GM19455 (cell line): ENCODE results near the gene DYNC1H1.
A peak's percentile ranks its signal among the peaks of the same experiment; 100 is the strongest.
"Not testable (repeated sequence)": the region's sequence is repeated elsewhere in the genome, so short reads cannot be mapped to it uniquely, and the experiment has no call there.

Experiments
- ATAC-seq: cut with Tn5 transposase; IDR thresholded peaks from one replicate; pipeline ENCODE4 v1.9.1; 2021; ENCODE audit not compliant: unreplicated experiment

Gene DYNC1H1

DNA sequence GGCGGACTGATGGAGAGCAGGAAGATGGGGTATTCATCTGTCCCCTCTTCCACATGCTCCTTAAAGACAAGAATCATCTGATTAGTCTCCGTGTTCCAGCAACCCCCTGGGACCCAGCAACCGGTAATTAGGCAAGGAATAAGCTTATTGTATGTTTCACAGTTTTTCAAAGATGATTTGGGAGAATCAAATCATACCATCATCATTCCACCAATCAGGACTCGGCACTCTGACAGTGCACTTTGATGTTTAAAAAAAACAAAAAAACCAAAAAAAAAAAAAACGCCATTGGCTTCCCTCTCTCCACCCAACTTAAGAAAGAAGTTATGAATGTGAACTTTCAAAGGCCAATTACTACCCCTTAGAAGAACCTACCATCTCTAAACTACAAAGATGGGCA is 1.3 kb upstream of the DYNC1H1 start:
- ATAC-seq: no peak

DNA sequence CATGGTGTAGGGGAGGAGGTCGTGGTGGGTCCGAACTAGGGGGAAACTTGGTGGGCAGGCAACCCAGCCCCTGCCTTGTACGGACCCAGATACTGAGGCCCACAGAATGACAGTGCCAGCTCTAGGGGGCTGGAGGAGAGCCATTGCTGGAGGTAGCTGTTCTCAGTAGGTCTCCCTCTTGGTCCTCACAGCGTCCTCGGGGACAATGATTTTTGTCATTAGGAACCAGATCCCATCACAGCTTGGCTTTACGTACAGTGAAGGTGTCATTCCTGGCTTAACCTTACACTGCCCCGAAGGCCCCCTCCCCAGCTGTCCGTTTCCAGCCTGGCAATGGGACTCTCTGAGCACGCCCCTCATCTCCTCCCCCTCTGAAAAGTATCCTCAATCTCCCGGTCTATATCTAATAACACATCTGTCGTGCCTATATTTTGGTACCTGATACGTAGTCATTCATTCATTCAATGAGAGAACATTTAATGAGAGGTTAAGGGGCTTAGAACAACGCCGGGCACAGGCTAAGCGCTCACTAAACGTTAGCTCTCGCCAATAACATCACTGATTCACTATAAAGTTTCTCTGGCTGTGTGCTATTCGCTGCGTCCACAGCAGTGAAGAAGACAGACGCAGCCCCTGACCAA is 597 bp upstream of the DYNC1H1 start:
- peak; percentile 1 for ATAC-seq

DNA sequence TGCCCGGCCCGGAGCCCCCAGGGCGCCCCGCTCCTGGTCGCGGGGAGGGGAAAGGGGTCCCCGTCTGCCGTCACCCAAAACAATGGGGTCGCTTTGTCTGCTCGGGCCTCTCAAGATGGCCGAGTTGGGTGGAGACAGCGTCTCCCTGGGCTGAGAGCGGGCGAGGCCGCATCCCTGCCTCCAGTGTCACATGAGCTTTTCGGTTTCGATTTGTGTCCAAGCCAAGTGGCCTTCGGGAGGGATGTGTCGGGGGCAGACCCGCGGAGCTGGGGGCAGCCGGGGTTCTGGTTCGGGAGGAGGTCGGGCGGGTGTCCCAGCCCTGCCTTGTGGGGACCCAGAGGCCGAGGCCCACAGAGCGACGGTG is 790 bp downstream of the DYNC1H1 start:
- ATAC-seq: peak; percentile 33

DNA sequence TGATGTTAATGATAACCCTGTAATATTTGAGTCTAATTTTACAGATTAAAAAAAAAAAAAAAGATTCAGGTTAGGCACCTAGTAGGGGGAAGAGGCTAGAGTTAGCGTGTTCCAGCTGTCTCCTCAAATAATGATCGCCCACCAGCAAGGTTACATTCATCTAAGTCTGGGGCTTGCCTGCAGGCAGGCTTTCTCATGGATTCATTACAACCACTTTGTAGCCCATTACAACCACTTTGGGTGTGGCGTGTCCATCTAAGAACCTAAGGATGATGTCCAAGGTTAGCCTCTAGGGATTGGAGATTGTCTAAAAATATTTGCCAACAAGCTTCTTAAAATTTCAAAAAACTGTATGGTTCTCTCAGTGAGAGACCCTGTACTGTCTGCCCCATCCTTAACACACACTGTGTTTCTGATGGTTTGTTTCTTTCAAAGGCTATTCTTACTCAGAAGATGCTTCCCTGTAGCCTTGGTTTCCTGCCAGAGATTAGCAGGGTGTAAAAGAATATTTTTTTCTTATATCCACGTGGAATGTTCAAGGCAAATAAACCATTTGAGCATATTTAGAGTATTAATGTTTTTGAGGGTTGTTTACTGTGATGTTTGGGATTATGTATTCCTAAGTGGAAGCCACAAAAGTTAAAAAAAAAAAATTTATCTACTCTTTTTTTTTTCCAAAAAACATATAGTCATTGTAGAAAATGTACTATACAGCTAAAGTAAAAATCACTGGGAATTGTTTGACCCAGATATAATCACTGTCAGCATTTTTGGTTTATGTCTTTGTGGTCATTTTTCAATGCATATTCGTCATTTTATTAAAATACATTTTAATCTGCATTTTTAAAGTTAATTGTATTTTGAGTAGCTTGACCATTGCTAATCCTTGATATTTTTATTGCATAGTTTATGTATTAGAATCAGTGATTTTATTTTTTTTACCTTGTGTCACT is 1.7 kb downstream of the DYNC1H1 start:
- no peak for ATAC-seq

DNA sequence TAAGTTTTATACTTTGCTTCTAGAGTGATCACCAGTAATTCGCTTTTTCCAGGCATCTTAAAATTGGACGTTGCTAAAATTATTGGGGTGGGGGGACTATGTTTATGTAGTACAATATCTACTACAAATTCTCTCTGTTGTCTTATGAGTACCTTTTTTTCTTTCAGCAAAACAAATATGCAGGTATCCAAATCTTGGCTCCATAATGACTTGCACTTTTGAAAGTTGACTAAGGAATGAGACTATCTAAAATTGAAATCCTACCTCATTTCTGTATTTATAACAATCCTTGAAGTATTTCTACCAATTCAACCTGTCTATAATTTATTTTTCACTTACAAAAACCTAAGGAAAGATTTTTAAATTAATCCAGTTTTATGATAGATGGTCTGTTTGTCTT is 2.4 kb downstream of the DYNC1H1 start:
- ATAC-seq: no peak

GRCh38 chr14:101968186-101968585 is 3.8 kb downstream of the DYNC1H1 start:
- ATAC-seq: no peak

GRCh38 chr14:101969481-101969880 is 5.1 kb downstream of the DYNC1H1 start:
- no peak for ATAC-seq

GRCh38 chr14:101970830-101971400 is 6.5 kb downstream of the DYNC1H1 start:
- ATAC-seq: no peak

DNA sequence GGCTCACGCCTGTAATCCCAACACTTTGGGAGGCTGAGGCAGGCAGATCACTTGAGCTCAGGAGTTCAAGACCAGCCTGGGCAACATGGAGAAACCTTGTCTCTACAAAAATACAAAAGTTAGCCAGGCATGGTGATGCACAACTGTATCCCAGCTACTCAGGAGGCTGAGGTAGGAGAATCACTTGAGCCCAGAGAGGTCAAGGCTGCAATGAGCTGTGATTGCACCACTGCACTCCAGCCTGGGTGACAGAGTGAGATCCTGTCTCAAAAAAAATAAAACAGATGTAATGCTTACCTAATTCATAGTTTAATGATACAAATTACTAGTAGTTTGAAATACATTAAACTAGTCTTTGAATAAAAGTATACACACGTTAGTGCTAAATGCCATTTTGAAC is 7.1 kb downstream of the DYNC1H1 start:
- ATAC-seq: not testable (repeated sequence)

- no peak for ATAC-seq
Observed at GRCh38 chr14:101972126-101972866, 7.9 kb downstream of the DYNC1H1 start.

GRCh38 chr14:101973356-101973755 is 9.0 kb downstream of the DYNC1H1 start:
- no peak for ATAC-seq

DNA sequence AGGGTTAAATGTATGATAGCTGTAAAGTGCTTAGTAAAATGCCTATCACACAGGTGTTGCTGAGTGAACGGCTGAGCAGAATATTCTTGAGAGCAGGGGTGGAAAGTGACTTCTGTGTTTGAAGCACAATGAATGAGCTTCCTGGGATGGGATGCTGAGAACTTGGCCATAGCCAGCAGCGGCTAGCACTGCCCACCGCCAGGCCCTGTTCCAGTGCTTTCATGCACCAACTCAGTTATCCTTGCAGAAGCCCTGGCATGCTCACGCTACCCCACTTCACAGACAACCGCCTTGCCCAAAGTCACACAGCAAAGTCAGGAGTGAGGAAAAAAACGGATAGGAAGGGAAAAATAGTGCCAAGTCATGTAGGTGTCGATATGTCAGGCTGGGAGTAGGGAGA is 10.9 kb downstream of the DYNC1H1 start:
- no peak for ATAC-seq

GRCh38 chr14:101977311-101978071 is 13.1 kb downstream of the DYNC1H1 start:
- no peak for ATAC-seq

GRCh38 chr14:101979666-101980065 is 15.3 kb downstream of the DYNC1H1 start:
- ATAC-seq: no peak

- no peak for ATAC-seq
Observed at GRCh38 chr14:101980251-101980650, 15.9 kb downstream of the DYNC1H1 start.

GRCh38 chr14:101980700-101981099 is 16.3 kb downstream of the DYNC1H1 start:
- peak; percentile 57 for ATAC-seq

- no peak for ATAC-seq
Observed at GRCh38 chr14:101982621-101983020, 18.2 kb downstream of the DYNC1H1 start.

GRCh38 chr14:101984831-101985230 is 20.5 kb downstream of the DYNC1H1 start:
- not testable (repeated sequence) for ATAC-seq

GRCh38 chr14:101985957-101986356 is 21.6 kb downstream of the DYNC1H1 start:
- ATAC-seq: no peak

GRCh38 chr14:101986953-101987352 is 22.6 kb downstream of the DYNC1H1 start:
- no peak for ATAC-seq

GRCh38 chr14:101988377-101988776 is 24.0 kb downstream of the DYNC1H1 start:
- ATAC-seq: no peak
